Activated CD4-positive, alpha-beta T cell treated with anti-CD3 and anti-CD28 coated beads, Interleukin-2, amount 10 ng/mL, durations not matched to agents 24 days and 14 days (primary cell): Measurements from ENCODE around the gene LCN6. TPM values are rescaled to one million over a fixed set of nuclear protein-coding genes. Genes with fewer than 3 reads are reported as not detected.
"Not testable (repeated sequence)": the region's sequence is repeated elsewhere in the genome, so short reads cannot be mapped to it uniquely, and the experiment has no call there.

Source experiments
- DNase-seq: peaks from one replicate; pipeline ENCODE4 v3.0.0; 2022
- H3K27ac Mint-ChIP-seq: one replicate; pipeline ENCODE4 v1.8.0; 2022; ENCODE audit warnings: mild to moderate bottlenecking, mixed read lengths
- H3K27me3 Mint-ChIP-seq: one replicate; pipeline ENCODE4 v1.8.0; 2022; ENCODE audit warnings: mixed read lengths
- H3K36me3 Mint-ChIP-seq: one replicate; pipeline ENCODE4 v1.8.0; 2022; ENCODE audit warnings: low read depth, mild to moderate bottlenecking, mixed read lengths
- H3K4me1 Mint-ChIP-seq: one replicate; pipeline ENCODE4 v1.8.0; 2021; ENCODE audit warnings: mixed read lengths
- H3K4me3 Mint-ChIP-seq: one replicate; pipeline ENCODE4 v1.8.0; 2022; ENCODE audit warnings: mild to moderate bottlenecking, moderate library complexity, mixed read lengths
- H3K9me3 Mint-ChIP-seq: one replicate; pipeline ENCODE4 v1.8.0; 2021; ENCODE audit warnings: mixed read lengths
- intact Hi-C: fragments of 100-400 bp; cut with micrococcal nuclease; formaldehyde crosslinking; loops from one replicate; pipeline ENCODE4 v1.15.1; 2023
- total RNA-seq: library from RNA; stranded (reverse); gene quantifications from 2 replicates; pipeline ENCODE4 v1.2.3, GENCODE V29; 2022

Gene LCN6
- total RNA-seq, 1 donor from 2014 or later, result not detected

- H3K27me3 Mint-ChIP-seq, result peaks cover 15% of the 10 kb centered on the region
- not testable (repeated sequence) for H3K36me3 Mint-ChIP-seq, H3K4me3 Mint-ChIP-seq
Observed at GRCh38 chr9:136788644-136789522, 40.6 kb upstream of the LCN6 start.

GRCh38 chr9:136787690-136788400 is 39.5 kb upstream of the LCN6 start:
- peak; percentile 93 for DNase-seq
- no peaks in the 10 kb centered on the region for H3K36me3 Mint-ChIP-seq
- peaks cover 15% of the 10 kb centered on the region for H3K27me3 Mint-ChIP-seq
- H3K4me3 Mint-ChIP-seq, result peak overlapping the region; percentile 25
- H3K27ac Mint-ChIP-seq, result peak overlapping the region; percentile 14
- H3K4me1 Mint-ChIP-seq, result peaks cover 26% of the 10 kb centered on the region
- intact Hi-C loops, result loop anchor here (1.0 kb wide), 1 partner anchor 247 kb away; no protein-coding TSS in a partner anchor
- no peaks in the 10 kb centered on the region for H3K9me3 Mint-ChIP-seq

More at GRCh38 chr9:136788644-136789522, 40.6 kb upstream of the LCN6 start:
- Mint-ChIP-seq H3K27ac (peak overlapping the region; percentile 41), H3K4me1 (peaks cover 26% of the 10 kb centered on the region)
- DNase-seq, H3K9me3 Mint-ChIP-seq, intact Hi-C loops: not testable (repeated sequence)

DNA sequence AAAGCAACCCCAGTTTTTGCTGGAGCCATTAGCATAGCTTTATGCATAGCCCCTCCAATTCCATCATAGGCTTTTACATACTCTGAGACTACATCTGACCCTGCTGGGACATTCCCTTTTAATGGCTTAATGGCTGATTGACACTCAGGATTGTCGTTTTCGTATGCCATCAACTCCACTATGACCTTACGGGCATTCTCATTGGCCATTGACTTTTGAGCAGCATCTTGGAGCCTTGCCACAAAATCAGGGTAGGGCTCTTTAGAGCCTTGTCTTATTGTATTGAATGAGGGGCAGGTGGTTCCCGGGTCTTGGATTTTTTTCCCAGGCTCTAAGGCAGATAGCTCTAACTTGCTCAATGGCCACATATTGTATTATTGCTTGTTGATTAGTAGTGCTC is 38.7 kb upstream of the LCN6 start:
- not testable (repeated sequence) for H3K27ac Mint-ChIP-seq, H3K4me3 Mint-ChIP-seq, H3K36me3 Mint-ChIP-seq, DNase-seq, H3K9me3 Mint-ChIP-seq
- H3K27me3 Mint-ChIP-seq, result peaks cover 17% of the 10 kb centered on the region
- peaks cover 22% of the 10 kb centered on the region for H3K4me1 Mint-ChIP-seq
- intact Hi-C loops, result loop anchor here (1.0 kb wide), 1 partner anchor 248 kb away; no protein-coding TSS in a partner anchor

GRCh38 chr9:136786451-136786850 is 38.1 kb upstream of the LCN6 start:
- intact Hi-C loops, result no loop called here
- Mint-ChIP-seq H3K4me1 (peaks cover 20% of the 10 kb centered on the region), H3K9me3 (no peaks in the 10 kb centered on the region), H3K27me3 (peaks cover 19% of the 10 kb centered on the region), H3K36me3 (no peaks in the 10 kb centered on the region), H3K4me3 (no peak overlapping the region), H3K27ac (no peak overlapping the region)
- no peak for DNase-seq

DNA sequence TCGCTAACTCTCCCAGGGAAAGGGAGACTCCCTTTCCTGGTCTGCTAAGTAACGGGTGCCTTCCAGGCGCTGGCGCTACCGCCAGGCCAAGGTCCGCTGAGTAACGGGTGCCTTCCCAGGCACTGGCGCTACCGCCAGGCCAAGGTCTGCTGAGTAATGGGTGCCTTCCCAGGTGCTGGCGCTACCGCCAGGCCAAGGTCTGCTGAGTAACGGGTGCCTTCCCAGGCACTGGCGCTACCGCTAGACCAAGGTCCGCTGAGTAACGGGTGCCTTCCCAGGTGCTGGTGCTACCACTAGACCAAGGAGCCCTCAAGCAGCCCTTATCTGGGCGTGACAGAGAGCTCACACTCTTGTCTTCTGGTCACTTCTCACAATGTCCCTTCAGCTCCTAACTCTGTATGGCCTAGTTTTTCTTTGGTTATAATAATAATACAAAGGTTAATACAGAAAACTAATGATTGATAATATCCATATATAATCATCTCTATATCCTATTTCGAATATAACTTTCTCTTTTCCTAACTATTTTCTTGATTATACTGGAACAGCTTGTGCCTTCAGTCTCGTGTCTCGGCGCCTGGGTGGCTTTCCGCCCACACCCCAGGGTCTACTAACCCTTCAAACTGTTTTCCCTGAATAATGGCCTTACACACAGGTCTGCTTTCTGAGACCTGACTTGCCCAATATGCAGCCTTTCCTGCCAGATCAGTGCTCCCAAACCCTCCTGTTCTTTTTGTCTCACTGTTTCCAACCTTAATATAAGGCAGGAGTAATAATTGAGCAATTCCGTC is 37.4 kb upstream of the LCN6 start:
- H3K36me3 Mint-ChIP-seq, DNase-seq, H3K4me3 Mint-ChIP-seq, H3K9me3 Mint-ChIP-seq, H3K27ac Mint-ChIP-seq, intact Hi-C loops: not testable (repeated sequence)
- Mint-ChIP-seq H3K4me1 (peaks cover 20% of the 10 kb centered on the region), H3K27me3 (peaks cover 23% of the 10 kb centered on the region)

- H3K36me3 Mint-ChIP-seq, result no peaks in the 10 kb centered on the region
- peaks cover 17% of the 10 kb centered on the region for H3K4me1 Mint-ChIP-seq
- intact Hi-C loops, result no loop called here
- H3K9me3 Mint-ChIP-seq, result no peaks in the 10 kb centered on the region
- no peak overlapping the region for H3K27ac Mint-ChIP-seq
- peaks cover 30% of the 10 kb centered on the region for H3K27me3 Mint-ChIP-seq
- no peak for DNase-seq
- no peak overlapping the region for H3K4me3 Mint-ChIP-seq
Observed at GRCh38 chr9:136784997-136785361, 36.7 kb upstream of the LCN6 start.

DNA sequence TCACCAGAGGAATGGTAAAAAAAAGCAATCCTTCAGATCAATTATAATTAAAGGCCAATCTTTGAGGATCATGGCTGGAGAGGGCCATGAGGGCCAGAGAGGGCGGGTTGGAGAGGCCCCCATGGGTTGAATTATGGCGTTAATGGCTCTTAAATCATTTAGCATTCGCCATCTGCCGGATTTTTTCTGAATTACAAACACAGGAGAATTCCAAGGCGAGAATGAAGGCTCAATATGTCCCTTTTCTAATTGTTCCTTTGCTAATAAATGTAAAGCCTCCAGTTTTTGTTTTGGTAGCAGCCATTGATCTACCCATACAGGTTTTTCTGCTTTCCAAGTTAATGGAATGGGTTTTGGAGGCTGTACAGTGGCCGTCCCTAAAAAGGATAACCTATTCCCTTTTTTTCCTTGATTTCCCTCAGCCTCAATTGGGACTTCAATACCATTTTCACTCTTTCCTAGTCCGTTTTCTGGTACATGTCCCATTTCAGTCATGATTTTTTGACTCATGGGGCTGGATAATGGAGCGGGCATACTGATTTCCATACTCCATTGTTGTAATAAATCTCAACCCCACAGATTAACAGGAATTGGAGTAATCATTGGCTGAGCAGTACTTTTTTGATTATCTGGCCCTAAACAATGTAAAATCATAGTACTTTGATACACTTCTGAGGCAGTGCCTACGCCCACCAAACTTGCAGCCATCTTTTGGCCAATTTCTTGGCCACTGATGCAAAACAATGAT is 36.1 kb upstream of the LCN6 start:
- Mint-ChIP-seq H3K27ac (no peak overlapping the region), H3K4me3 (no peak overlapping the region), H3K36me3 (no peaks in the 10 kb centered on the region), H3K4me1 (peaks cover 17% of the 10 kb centered on the region), H3K27me3 (peaks cover 30% of the 10 kb centered on the region), H3K9me3 (no peaks in the 10 kb centered on the region)
- intact Hi-C loops, result no loop called here
- peak; percentile 74 for DNase-seq

- no peak overlapping the region for H3K27ac Mint-ChIP-seq
- H3K4me1 Mint-ChIP-seq, result peaks cover 2% of the 10 kb centered on the region
- no peaks in the 10 kb centered on the region for H3K9me3 Mint-ChIP-seq
- no peaks in the 10 kb centered on the region for H3K36me3 Mint-ChIP-seq
- peaks cover 37% of the 10 kb centered on the region for H3K27me3 Mint-ChIP-seq
- intact Hi-C loops, result no loop called here
- H3K4me3 Mint-ChIP-seq, result no peak overlapping the region
- DNase-seq, result no peak
Observed at GRCh38 chr9:136782452-136782851, 34.1 kb upstream of the LCN6 start.

- Mint-ChIP-seq H3K27ac (no peak overlapping the region), H3K9me3 (no peaks in the 10 kb centered on the region), H3K4me3 (no peak overlapping the region), H3K4me1 (no peaks in the 10 kb centered on the region), H3K36me3 (no peaks in the 10 kb centered on the region), H3K27me3 (peaks cover 32% of the 10 kb centered on the region)
- intact Hi-C loops, result no loop called here
- DNase-seq, result no peak
Observed at GRCh38 chr9:136779808-136780207, 31.5 kb upstream of the LCN6 start.

GRCh38 chr9:136777359-136777758 is 29.0 kb upstream of the LCN6 start:
- intact Hi-C loops, result no loop called here
- H3K4me1 Mint-ChIP-seq, result no peaks in the 10 kb centered on the region
- H3K27ac Mint-ChIP-seq, result no peak overlapping the region
- no peak for DNase-seq
- H3K9me3 Mint-ChIP-seq, result peaks cover 8% of the 10 kb centered on the region
- H3K36me3 Mint-ChIP-seq, result no peaks in the 10 kb centered on the region
- H3K4me3 Mint-ChIP-seq, result no peak overlapping the region
- H3K27me3 Mint-ChIP-seq, result peaks cover 32% of the 10 kb centered on the region

DNA sequence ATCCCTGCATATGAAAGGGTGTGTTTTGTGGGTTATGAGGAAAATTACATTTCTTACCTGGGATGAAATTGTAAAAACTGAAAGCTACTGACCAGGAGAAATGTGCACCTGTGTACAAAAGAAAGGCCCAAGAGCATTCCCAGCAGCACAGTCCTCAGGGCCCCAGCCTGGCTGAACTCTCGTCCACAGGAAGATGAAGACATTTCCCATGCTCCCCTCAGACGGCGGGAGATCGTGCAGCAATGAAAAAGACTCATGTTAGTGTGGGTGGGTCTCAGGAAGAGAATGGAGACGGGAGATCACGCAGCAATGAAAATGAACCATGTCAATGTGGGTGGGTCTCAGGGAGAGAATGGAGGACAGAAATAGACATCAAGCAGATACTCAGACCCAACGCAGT is 28.6 kb upstream of the LCN6 start:
- H3K27ac Mint-ChIP-seq, result no peak overlapping the region

GRCh38 chr9:136775191-136775590 is 26.9 kb upstream of the LCN6 start:
- no peak overlapping the region for H3K27ac Mint-ChIP-seq
- H3K27me3 Mint-ChIP-seq, result peaks cover 19% of the 10 kb centered on the region
- no peak overlapping the region for H3K4me3 Mint-ChIP-seq
- no peaks in the 10 kb centered on the region for H3K36me3 Mint-ChIP-seq
- H3K4me1 Mint-ChIP-seq, result no peaks in the 10 kb centered on the region
- no peak for DNase-seq
- peaks cover 8% of the 10 kb centered on the region for H3K9me3 Mint-ChIP-seq
- intact Hi-C loops, result no loop called here

More for the DNA sequence above, 28.6 kb upstream of the LCN6 start:
- no peaks in the 10 kb centered on the region for H3K36me3 Mint-ChIP-seq
- H3K4me3 Mint-ChIP-seq, result no peak overlapping the region
- peaks cover 29% of the 10 kb centered on the region for H3K27me3 Mint-ChIP-seq
- intact Hi-C loops, result no loop called here
- peaks cover 8% of the 10 kb centered on the region for H3K9me3 Mint-ChIP-seq
- no peak for DNase-seq
- no peaks in the 10 kb centered on the region for H3K4me1 Mint-ChIP-seq

DNA sequence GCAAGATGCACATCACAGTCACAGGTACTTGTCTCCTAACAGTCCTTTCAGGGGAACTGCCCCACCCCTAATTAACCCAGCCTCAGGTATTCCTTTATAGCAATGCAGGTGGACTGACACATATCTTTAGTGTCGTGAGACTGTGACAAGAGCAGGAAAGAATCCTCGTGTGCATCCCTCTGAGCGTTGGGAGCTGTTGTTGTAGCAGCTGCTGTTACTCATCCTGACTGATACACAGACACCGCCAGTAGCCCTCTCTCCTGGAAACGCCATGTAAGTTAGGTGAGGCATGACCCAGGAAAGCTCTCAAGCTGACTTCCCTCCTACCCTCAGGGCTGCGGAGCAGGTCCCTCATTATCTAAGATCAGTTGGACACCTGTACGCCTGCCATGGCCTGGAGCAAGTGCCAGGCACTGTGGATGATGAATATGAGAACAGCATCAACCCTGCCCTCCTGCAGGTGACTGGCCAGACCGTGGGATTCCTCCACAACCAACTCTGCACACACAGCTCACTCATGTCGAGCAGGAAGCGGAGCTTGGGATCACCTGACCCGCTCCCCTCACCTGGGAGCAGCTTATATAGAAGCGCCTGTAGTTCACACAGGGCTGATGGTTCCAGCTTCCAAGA is 26.2 kb upstream of the LCN6 start:
- Mint-ChIP-seq H3K27ac (no peak overlapping the region), H3K9me3 (peaks cover 8% of the 10 kb centered on the region), H3K36me3 (no peaks in the 10 kb centered on the region), H3K4me3 (no peak overlapping the region), H3K27me3 (peaks cover 17% of the 10 kb centered on the region), H3K4me1 (no peaks in the 10 kb centered on the region)
- DNase-seq, result no peak
- intact Hi-C loops, result no loop called here
